H1 (cell line): ENCODE results near the gene SEC14L3. TPM values are rescaled to one million over a fixed set of nuclear protein-coding genes. Genes with fewer than 3 reads are reported as not detected.

Experiments
- CTCF ChIA-PET: fragments of 300-600 bp; sonication (Branson Sonifier 250); formaldehyde crosslinking; loops from one replicate; lab custom pipeline; 2021; ENCODE audit not compliant: partially characterized antibody; lab: Charles Lee
- POLR2A ChIA-PET: fragments of 300-600 bp; sonication (Branson Sonifier 250); formaldehyde crosslinking; loops from one replicate; lab custom pipeline; 2021; ENCODE audit warnings: inconsistent platforms; ENCODE audit not compliant: partially characterized antibody; lab: Charles Lee
- DNase-seq, 2 experiments: peaks; one replicate each; pipeline versions ENCODE4 v3.0.0 to v3.0.0-alpha.2; 2010 to 2022; ENCODE audit warnings: low spot score in 2 of 2, low read depth in 1 of 2, mixed read lengths in 1 of 2
- FAIRE-seq: peaks from 2 replicates; lab custom pipeline; 2011; peaks lifted over from hg19 to GRCh38; lab: Jason Lieb, UNC
- H2AFZ ChIP-seq: 2 replicates; pipeline ENCODE4 v1.8.1; 2012; ENCODE audit warnings: low read length, inconsistent platforms
- H2AK5ac ChIP-seq: 2 replicates; pipeline ENCODE4 v1.6.1; 2013; ENCODE audit warnings: low read depth, low read length
- H2BK120ac ChIP-seq: replicated peaks from 2 replicates; pipeline ENCODE3; 2013; ENCODE audit warnings: low read depth, low read length, inconsistent platforms
- H2BK12ac ChIP-seq: 2 replicates; pipeline ENCODE4 v1.6.1; 2013; ENCODE audit warnings: low read depth, low read length
- H2BK15ac ChIP-seq: 2 replicates; pipeline ENCODE4 v1.6.1; 2013; ENCODE audit warnings: low read length
- H2BK20ac ChIP-seq: 2 replicates; pipeline ENCODE4 v1.6.1; 2013; ENCODE audit warnings: low read length
- H2BK5ac ChIP-seq: 2 replicates; pipeline ENCODE4 v1.6.1; 2013; ENCODE audit warnings: low read depth, low read length
- H3K14ac ChIP-seq: 2 replicates; pipeline ENCODE4 v1.6.1; 2013; ENCODE audit warnings: inconsistent platforms; ENCODE audit not compliant: insufficient read length
- H3K18ac ChIP-seq: 2 replicates; pipeline ENCODE4 v1.6.1; 2013; ENCODE audit warnings: low read length; ENCODE audit errors: extremely low read depth
- H3K23ac ChIP-seq: 2 replicates; pipeline ENCODE4 v1.6.1; 2013; ENCODE audit warnings: inconsistent platforms; ENCODE audit not compliant: insufficient read length
- H3K23me2 ChIP-seq: 2 replicates; pipeline ENCODE4 v1.6.1; 2013; ENCODE audit warnings: low read depth, low read length
- H3K27ac ChIP-seq: 2 replicates; pipeline ENCODE4 v1.6.1; 2011; ENCODE audit warnings: low read depth, low read length, inconsistent platforms
- H3K27me3 ChIP-seq, 4 experiments: replicated peaks in 1 of 4; 1 replicate in 1 of 4; 2 replicates in 3 of 4; pipeline versions ENCODE4 v1.6.1 to v1.8.1; 2011 to 2013; ENCODE audit warnings: low read length in 3 of 4, mild to moderate bottlenecking in 3 of 4, inconsistent platforms in 2 of 4, mixed read lengths in 2 of 4, moderate library complexity in 1 of 4; ENCODE audit not compliant: control insufficient read depth in 3 of 4, insufficient read depth in 3 of 4; ENCODE audit errors: extremely low read depth in 1 of 4
- H3K36me3 ChIP-seq, 4 experiments: 2 replicates each; pipeline versions ENCODE4 v1.6.1 to v1.8.1; 2011 to 2013; ENCODE audit warnings: mild to moderate bottlenecking in 4 of 4, low read length in 3 of 4, moderate library complexity in 2 of 4, control low read depth in 1 of 4, inconsistent platforms in 1 of 4; ENCODE audit not compliant: insufficient read depth in 4 of 4, control insufficient read depth in 2 of 4
- H3K4ac ChIP-seq: replicated peaks from 2 replicates; pipeline ENCODE3; 2013; ENCODE audit warnings: low read length, low read depth, mixed read lengths, inconsistent platforms; ENCODE audit not compliant: insufficient read length
- H3K4me1 ChIP-seq, 4 experiments: replicated peaks in 1 of 4; 1 replicate in 1 of 4; 2 replicates in 3 of 4; pipeline versions ENCODE4 v1.6.1 to v1.8.1; 2011 to 2013; ENCODE audit warnings: low read length in 3 of 4, inconsistent platforms in 2 of 4, mixed read lengths in 1 of 4; ENCODE audit not compliant: insufficient read depth in 4 of 4, control insufficient read depth in 3 of 4
- H3K4me2 ChIP-seq, 2 experiments: 2 replicates each; pipeline versions ENCODE4 v1.6.1 to v1.8.1; 2011 to 2013; ENCODE audit warnings: low read depth in 2 of 2, low read length in 2 of 2, control low read depth in 1 of 2, inconsistent platforms in 1 of 2, mild to moderate bottlenecking in 1 of 2; ENCODE audit not compliant: insufficient read depth in 1 of 2
- H3K4me3 ChIP-seq, 4 experiments: fragments of 200-600, 300-600 bp in 1 of 4; sonication (generic), shearing (Covaris generic), sonication (Bioruptor Twin) in 1 of 4; 2 replicates each; pipeline versions ENCODE4 v1.5.1 to v1.8.1; 2011 to 2016; ENCODE audit warnings: low read length in 4 of 4, low read depth in 3 of 4, control low read depth in 2 of 4, inconsistent platforms in 2 of 4, mild to moderate bottlenecking in 2 of 4, mixed read lengths in 1 of 4, moderate library complexity in 1 of 4; ENCODE audit not compliant: insufficient read depth in 2 of 4; ENCODE audit errors: extremely low read depth in 1 of 4
- H3K56ac ChIP-seq: replicated peaks from 2 replicates; pipeline ENCODE3; 2013; ENCODE audit warnings: low read depth, mild to moderate bottlenecking, mixed read lengths, low read length, inconsistent platforms; ENCODE audit not compliant: insufficient read length
- H3K79me1 ChIP-seq: 2 replicates; pipeline ENCODE4 v1.6.1; 2013; ENCODE audit warnings: low read depth, low read length, control low read depth
- H3K79me2 ChIP-seq, 2 experiments: 2 replicates each; pipeline versions ENCODE4 v1.6.1 to v1.8.1; 2012 to 2013; ENCODE audit warnings: low read length in 2 of 2, mild to moderate bottlenecking in 2 of 2, inconsistent platforms in 1 of 2; ENCODE audit not compliant: insufficient read depth in 2 of 2, control insufficient read depth in 1 of 2
- H3K9ac ChIP-seq, 4 experiments: replicated peaks in 1 of 4; 1 replicate in 1 of 4; 2 replicates in 3 of 4; pipeline versions ENCODE4 v1.6.1 to v1.8.1; 2011 to 2013; ENCODE audit warnings: low read depth in 3 of 4, low read length in 3 of 4, control low read depth in 2 of 4, mild to moderate bottlenecking in 2 of 4, moderate library complexity in 2 of 4, inconsistent platforms in 1 of 4; ENCODE audit errors: extremely low read depth in 1 of 4
- H3K9me3 ChIP-seq, 2 experiments: 2 replicates each; pipeline versions ENCODE4 v1.6.1 to v1.8.1; 2012 to 2013; ENCODE audit warnings: mild to moderate bottlenecking in 2 of 2, moderate library complexity in 2 of 2, control low read depth in 1 of 2, inconsistent platforms in 1 of 2, low read depth in 1 of 2, low read length in 1 of 2, mixed read lengths in 1 of 2; ENCODE audit not compliant: insufficient read depth in 2 of 2
- H4K20me1 ChIP-seq, 2 experiments: replicated peaks in 1 of 2; 2 replicates each; pipeline versions ENCODE3 to v1.8.1; 2011 to 2013; ENCODE audit warnings: inconsistent platforms in 2 of 2, low read length in 2 of 2, mild to moderate bottlenecking in 1 of 2; ENCODE audit not compliant: insufficient read depth in 2 of 2, control insufficient read depth in 1 of 2
- H4K5ac ChIP-seq: 2 replicates; pipeline ENCODE4 v1.6.1; 2013; ENCODE audit warnings: low read length, low read depth, mixed read lengths, inconsistent platforms; ENCODE audit not compliant: insufficient read length
- H4K8ac ChIP-seq: 2 replicates; pipeline ENCODE4 v1.8.0; 2013; ENCODE audit warnings: mild to moderate bottlenecking, moderate library complexity, low read length, inconsistent platforms; ENCODE audit not compliant: insufficient read depth; ENCODE audit errors: extremely low read depth
- H4K91ac ChIP-seq: replicated peaks from 2 replicates; pipeline ENCODE3; 2013; ENCODE audit warnings: low read length, mixed read lengths, inconsistent platforms; ENCODE audit not compliant: insufficient read length
- BRCA1 ChIP-seq: IDR thresholded peaks from 2 replicates; pipeline ENCODE4 v1.6.1; 2012; ENCODE audit warnings: low read depth, low read length, improper control_type of control experiment
- CBX5 ChIP-seq: fragments of 300-800, 300-1000 bp; sonication (generic); IDR thresholded peaks from 2 replicates; pipeline ENCODE4 v1.7.1; 2016; ENCODE audit warnings: antibody characterized with exemption, low read length, low read depth
- CEBPB ChIP-seq: IDR thresholded peaks from 2 replicates; pipeline ENCODE4 v1.6.1; 2012; ENCODE audit warnings: low read depth, low read length
- EGR1 ChIP-seq: IDR thresholded peaks from 2 replicates; pipeline ENCODE4 v1.6.1; 2011; ENCODE audit warnings: low read depth, low read length, borderline replicate concordance
- EP300 ChIP-seq, 2 experiments: IDR thresholded peaks; 1 replicate in 1 of 2; 2 replicates in 1 of 2; pipeline ENCODE4 v1.6.1; 2011 to 2012; ENCODE audit warnings: low read depth in 2 of 2, low read length in 2 of 2, mild to moderate bottlenecking in 2 of 2, borderline replicate concordance in 1 of 2, inconsistent platforms in 1 of 2, moderate library complexity in 1 of 2
- HDAC2 ChIP-seq, 2 experiments: fragments of 300-600 bp in 1 of 2; sonication (generic) in 1 of 2; IDR thresholded peaks; 2 replicates each; pipeline ENCODE4 v1.6.1; 2011 to 2012; ENCODE audit warnings: low read depth in 2 of 2, low read length in 2 of 2, mild to moderate bottlenecking in 2 of 2, moderate library complexity in 2 of 2, borderline replicate concordance in 1 of 2, inconsistent platforms in 1 of 2
- KDM1A ChIP-seq: fragments of 200-600, 300-600 bp; sonication (generic); IDR thresholded peaks from 2 replicates; pipeline ENCODE4 v1.7.1; 2016; ENCODE audit warnings: mild to moderate bottlenecking, low read length, borderline replicate concordance
- KDM4A ChIP-seq: IDR thresholded peaks from one replicate; pipeline ENCODE4 v1.7.1; 2012; ENCODE audit warnings: low read depth, mild to moderate bottlenecking, moderate library complexity, low read length, inconsistent platforms; ENCODE audit not compliant: severe bottlenecking
- MAFK ChIP-seq: IDR thresholded peaks from 2 replicates; pipeline ENCODE4 v1.6.1; 2012; ENCODE audit warnings: low read depth, mild to moderate bottlenecking, improper control_type of control experiment, low read length
- SIRT6 ChIP-seq: IDR thresholded peaks from one replicate; pipeline ENCODE4 v1.7.1; 2012; ENCODE audit warnings: low read length, inconsistent platforms
- SP4 ChIP-seq: IDR thresholded peaks from 2 replicates; pipeline ENCODE4 v1.6.1; 2012; ENCODE audit warnings: low read length, inconsistent platforms
- SRF ChIP-seq: IDR thresholded peaks from 2 replicates; pipeline ENCODE4 v1.6.1; 2011; ENCODE audit warnings: mild to moderate bottlenecking, low read depth, low read length, moderate library complexity
- SUZ12 ChIP-seq: fragments of 200-600 bp; sonication (generic); IDR thresholded peaks from 2 replicates; pipeline ENCODE4 v1.6.1; 2012; ENCODE audit warnings: mild to moderate bottlenecking, inconsistent platforms, low read length, moderate library complexity, mixed read lengths
- ZNF274 ChIP-seq: IDR thresholded peaks from 2 replicates; pipeline ENCODE4 v1.7.0; 2012; ENCODE audit warnings: low read length, borderline replicate concordance; ENCODE audit errors: extremely low read depth
- WGBS, 2 experiments: shearing (Covaris generic) in 1 of 2; methylation state at CpG; one replicate each; pipeline versions ENCODE4 v1.1.6 to v1.1.7; 2013 to 2015; ENCODE audit warnings: low lambda C conversion rate in 2 of 2, mixed read lengths in 2 of 2, inconsistent platforms in 1 of 2, low coverage in 1 of 2, missing lambda C conversion rate in 1 of 2; ENCODE audit not compliant: insufficient replicate concordance in 2 of 2, insufficient coverage in 1 of 2, insufficient read length in 1 of 2; ENCODE audit errors: extremely low coverage in 1 of 2, missing lambda C conversion rate in 1 of 2; 5-methylcytosine and 5-hydroxymethylcytosine counted together
- polyA plus RNA-seq, 7 experiments: library from polyadenylated mRNA; depleted of rRNA in 3 of 7; stranded (reverse) in 5 of 7; unstranded in 2 of 7; fragments of >200 nt in 5 of 7; fragments of 200-250 nt in 2 of 7; gene quantifications; 1 replicate in 5 of 7; 2 replicates in 1 of 7; 4 replicates in 1 of 7; pipeline versions ENCODE4 v1.2.1 to v1.2.3, GENCODE V29; 2011 to 2013; ENCODE audit warnings: missing spikeins in 2 of 7, mixed read lengths in 2 of 7
- total RNA-seq: library from RNA; stranded (reverse); fragmentation: NEBNext Ultra II Directional; extraction: Animal tissue kit (Norgen Biotek cat#: 25700); gene quantifications from 2 replicates; pipeline ENCODE4 v1.2.1, GENCODE V29; 2021

Gene SEC14L3
- total and polyA plus RNA-seq, 2 of the 8 experiments (the other 6 are each of a cell fraction or from before 2014, with no cell fraction given) = not detected

- Histone ChIP-seq H4K5ac (no peak overlapping the region), H3K27ac (no peak overlapping the region), H3K14ac (no peak overlapping the region), H3K4me2 (no peak overlapping the region), H2BK5ac (no peak overlapping the region), H3K4me3 (no peak overlapping the region), H4K91ac (no peak overlapping the region), H2AFZ (no peak overlapping the region), H4K20me1 (no peaks in the 10 kb centered on the region), H2BK20ac (no peak overlapping the region), H3K9me3 (peaks cover 0 to 6% of the 10 kb centered on the region in 2 experiments; a peak in 1 of 4 replicates), H4K8ac (no peak overlapping the region), H3K18ac (no peak overlapping the region), H3K23me2 (0 out of 2 replicates have a peak, but pooled peaks cover 2% of the 10 kb centered on the region), H3K56ac (no peak overlapping the region), H2BK12ac (no peak overlapping the region), H3K36me3 (no peaks in the 10 kb centered on the region), H3K4me1 (peaks cover 0 to 5% (median 5%) of the 10 kb centered on the region in 4 experiments; a peak in 6 of 7 replicates), H3K79me1 (no peaks in the 10 kb centered on the region), H3K23ac (no peak overlapping the region), H3K9ac (no peak overlapping the region), H2BK15ac (no peak overlapping the region), H3K27me3 (no peaks in the 10 kb centered on the region), H2BK120ac (no peak overlapping the region), H3K79me2 (no peaks in the 10 kb centered on the region), H2AK5ac (no peak overlapping the region), H3K4ac (no peak overlapping the region)
- no peak for DNase-seq
- CTCF ChIA-PET = interaction anchor here (1.2 kb wide), 2 partner anchors 8 to 38 kb away, joined by 3 read pairs; no protein-coding TSS in a partner anchor
- no peak for FAIRE-seq
- POLR2A ChIA-PET = interaction anchor here (0.6 to 4.8 kb wide), 2 partner anchors 9 to 17 kb away, joined by 3 to 27 read pairs; partner anchors contain the start of gene MTFP1
- WGBS, 2 experiments = 95% methylated on average over 9 of the region's 9 CpGs; no CpG with 5 or more reads in 1 of the 2 experiments
- TF ChIP-seq SUZ12 (no peak), SP4 (no peak), MAFK (no peak), KDM4A (no peak), CEBPB (no peak), BRCA1 (no peak), SRF (no peak), EGR1 (no peak), HDAC2 (IDR thresholded peaks at IDR 0.05; ENCODE audit: borderline replicate concordance in 1 of 2, low read depth in 2 of 2, low read length in 2 of 2) (no peak), SIRT6 (no peak), CBX5 (no peak), KDM1A (no peak), EP300 (IDR thresholded peaks at IDR 0.05; ENCODE audit: borderline replicate concordance in 1 of 2, low read depth in 2 of 2, low read length in 2 of 2) (no peak), ZNF274 (no peak)
Measured at GRCh38 chr22:30441088-30441487, 30.7 kb downstream of the SEC14L3 start.
